HG03039 (cell line): ENCODE results near the gene PARVA.

Experiments
- ATAC-seq: cut with Tn5 transposase; IDR thresholded peaks from one replicate; pipeline ENCODE4 v1.9.1; 2021; ENCODE audit warnings: mild to moderate bottlenecking, moderate library complexity; ENCODE audit not compliant: unreplicated experiment

Gene PARVA

GRCh38 chr11:12524865-12525264 is 147.5 kb downstream of the PARVA start:
- no peak for ATAC-seq

- no peak for ATAC-seq
Measured at GRCh38 chr11:12525466-12526055, 148.2 kb downstream of the PARVA start.

GRCh38 chr11:12526789-12527188 is 149.4 kb downstream of the PARVA start:
- no peak for ATAC-seq

GRCh38 chr11:12528487-12528886 is 151.1 kb downstream of the PARVA start:
- no peak for ATAC-seq

- ATAC-seq = no peak
Measured at GRCh38 chr11:12529041-12529440, 151.7 kb downstream of the PARVA start.

GRCh38 chr11:12529793-12530192 is 152.4 kb downstream of the PARVA start:
- ATAC-seq = no peak

GRCh38 chr11:12531020-12531419 is 153.6 kb downstream of the PARVA start:
- ATAC-seq = no peak

- no peak for ATAC-seq
Measured at GRCh38 chr11:12531681-12532080, 154.3 kb downstream of the PARVA start.

- ATAC-seq = no peak
Measured at GRCh38 chr11:12532580-12532979, 155.2 kb downstream of the PARVA start.

- ATAC-seq = no peak
Measured at GRCh38 chr11:12534549-12534948, 157.2 kb downstream of the PARVA start.

- no peak for ATAC-seq
Measured at GRCh38 chr11:12535321-12535720, 157.9 kb downstream of the PARVA start.

GRCh38 chr11:12536566-12536965 is 159.2 kb downstream of the PARVA start:
- ATAC-seq = no peak

GRCh38 chr11:12537778-12538401 is 160.5 kb downstream of the PARVA start:
- no peak for ATAC-seq

- ATAC-seq = no peak
Measured at GRCh38 chr11:12538889-12539421, 161.6 kb downstream of the PARVA start.

GRCh38 chr11:12539572-12539971 is 162.2 kb downstream of the PARVA start:
- no peak for ATAC-seq

GRCh38 chr11:12540075-12540680 is 162.8 kb downstream of the PARVA start:
- ATAC-seq = no peak

- no peak for ATAC-seq
Measured at GRCh38 chr11:12540913-12541582, 163.7 kb downstream of the PARVA start.

GRCh38 chr11:12541583-12542151 is 164.3 kb downstream of the PARVA start:
- ATAC-seq = no peak

GRCh38 chr11:12542186-12542935 is 165.0 kb downstream of the PARVA start:
- ATAC-seq = no peak

- no peak for ATAC-seq
Measured at GRCh38 chr11:12543596-12544415, 166.4 kb downstream of the PARVA start.
